Mesenchymal stem cell (in vitro differentiated cells and primary cell): ENCODE data around the gene DYNC1H1.

Source experiments
- DNase-seq: peaks from one replicate; pipeline ENCODE4 v3.0.0-alpha.2; 2013
- H2AFZ ChIP-seq: one replicate; pipeline ENCODE4 v1.6.1; 2013; ENCODE audit warnings: low read depth, mild to moderate bottlenecking, control low read depth, inconsistent platforms, low read length, moderate library complexity
- H2AK5ac ChIP-seq: 2 replicates; pipeline ENCODE4 v1.6.1; 2013; ENCODE audit warnings: low read length, moderate library complexity, mild to moderate bottlenecking, inconsistent platforms; ENCODE audit not compliant: severe bottlenecking
- H2BK120ac ChIP-seq: one replicate; pipeline ENCODE4 v1.6.1; 2013; ENCODE audit warnings: low read depth, mild to moderate bottlenecking, inconsistent platforms, low read length, moderate library complexity
- H2BK12ac ChIP-seq, 2 experiments: one replicate each; pipeline ENCODE4 v1.6.1; 2013; ENCODE audit warnings: inconsistent platforms in 2 of 2, low read length in 2 of 2, mild to moderate bottlenecking in 2 of 2, moderate library complexity in 2 of 2, control low read depth in 1 of 2
- H2BK15ac ChIP-seq: one replicate; pipeline ENCODE4 v1.6.1; 2013; ENCODE audit warnings: mild to moderate bottlenecking, low read depth, inconsistent platforms; ENCODE audit not compliant: poor library complexity, severe bottlenecking
- H2BK5ac ChIP-seq: 2 replicates; pipeline ENCODE4 v1.6.1; 2013; ENCODE audit warnings: low read depth, mild to moderate bottlenecking, low read length, control low read depth, inconsistent platforms; ENCODE audit not compliant: poor library complexity, severe bottlenecking
- H3K14ac ChIP-seq, 2 experiments: one replicate each; pipeline ENCODE4 v1.6.1; 2013; ENCODE audit warnings: inconsistent platforms in 2 of 2, low read length in 2 of 2, control low read depth in 1 of 2, mild to moderate bottlenecking in 1 of 2, moderate library complexity in 1 of 2
- H3K18ac ChIP-seq, 2 experiments: one replicate each; pipeline ENCODE4 v1.6.1; 2013; ENCODE audit warnings: inconsistent platforms in 2 of 2, low read length in 2 of 2, control low read depth in 1 of 2, low read depth in 1 of 2, mild to moderate bottlenecking in 1 of 2
- H3K23ac ChIP-seq, 2 experiments: one replicate each; pipeline ENCODE4 v1.6.1; 2013; ENCODE audit warnings: inconsistent platforms in 2 of 2, low read length in 2 of 2, mild to moderate bottlenecking in 2 of 2, moderate library complexity in 2 of 2, control low read depth in 1 of 2
- H3K27ac ChIP-seq: 2 replicates; pipeline ENCODE4 v1.5.1; 2013; ENCODE audit warnings: mild to moderate bottlenecking, moderate library complexity, low read length, control low read depth, inconsistent platforms; ENCODE audit not compliant: poor library complexity, severe bottlenecking
- H3K27me3 ChIP-seq, 2 experiments: 2 replicates each; pipeline versions ENCODE4 v1.6.1 to v1.7.0; 2013; ENCODE audit warnings: low read length in 2 of 2, mild to moderate bottlenecking in 2 of 2, moderate library complexity in 2 of 2, control low read depth in 1 of 2, inconsistent platforms in 1 of 2; ENCODE audit not compliant: control insufficient read depth in 1 of 2, insufficient read depth in 1 of 2
- H3K36me3 ChIP-seq, 2 experiments: 2 replicates each; pipeline versions ENCODE4 v1.6.1 to v1.7.0; 2013; ENCODE audit warnings: low read length in 2 of 2, control low read depth in 1 of 2, inconsistent platforms in 1 of 2, low read depth in 1 of 2, mild to moderate bottlenecking in 1 of 2; ENCODE audit not compliant: insufficient read depth in 2 of 2, control insufficient read depth in 1 of 2
- H3K4ac ChIP-seq, 2 experiments: one replicate each; pipeline ENCODE4 v1.6.1; 2013; ENCODE audit warnings: inconsistent platforms in 2 of 2, low read length in 2 of 2, mild to moderate bottlenecking in 2 of 2, moderate library complexity in 2 of 2, control low read depth in 1 of 2, low read depth in 1 of 2
- H3K4me1 ChIP-seq: 2 replicates; pipeline ENCODE4 v1.6.1; 2013; ENCODE audit warnings: low read depth, low read length, control low read depth; ENCODE audit not compliant: control insufficient read depth, insufficient read depth
- H3K4me2 ChIP-seq: 2 replicates; pipeline ENCODE4 v1.6.1; 2013; ENCODE audit warnings: low read length, mild to moderate bottlenecking, inconsistent platforms; ENCODE audit not compliant: poor library complexity, severe bottlenecking
- H3K4me3 ChIP-seq, 2 experiments: 2 replicates each; pipeline versions ENCODE4 v1.5.1 to v1.7.0; 2013; ENCODE audit warnings: low read length in 2 of 2, mild to moderate bottlenecking in 2 of 2, control low read depth in 1 of 2, low read depth in 1 of 2; ENCODE audit not compliant: insufficient read depth in 1 of 2
- H3K79me1 ChIP-seq: replicated peaks from 2 replicates; pipeline ENCODE4 v1.6.1; 2013; ENCODE audit warnings: mild to moderate bottlenecking, control low read depth, low read length, inconsistent platforms; ENCODE audit not compliant: poor library complexity, severe bottlenecking
- H3K9ac ChIP-seq: 2 replicates; pipeline ENCODE4 v1.7.0; 2013; ENCODE audit warnings: mild to moderate bottlenecking, low read length, moderate library complexity
- H3K9me3 ChIP-seq: 2 replicates; pipeline ENCODE4 v1.7.0; 2013; ENCODE audit warnings: mild to moderate bottlenecking, low read length; ENCODE audit not compliant: control insufficient read depth
- H4K8ac ChIP-seq: one replicate; pipeline ENCODE4 v1.6.1; 2013; ENCODE audit warnings: inconsistent platforms, mild to moderate bottlenecking, low read length, moderate library complexity
- H4K91ac ChIP-seq: one replicate; pipeline ENCODE4 v1.6.1; 2013; ENCODE audit warnings: mild to moderate bottlenecking, low read length, inconsistent platforms
- WGBS: methylation state at CpG from one replicate; pipeline ENCODE4 v1.1.7; 2013; ENCODE audit warnings: mixed read lengths; 5-methylcytosine and 5-hydroxymethylcytosine counted together

DYNC1H1 gene

DNA sequence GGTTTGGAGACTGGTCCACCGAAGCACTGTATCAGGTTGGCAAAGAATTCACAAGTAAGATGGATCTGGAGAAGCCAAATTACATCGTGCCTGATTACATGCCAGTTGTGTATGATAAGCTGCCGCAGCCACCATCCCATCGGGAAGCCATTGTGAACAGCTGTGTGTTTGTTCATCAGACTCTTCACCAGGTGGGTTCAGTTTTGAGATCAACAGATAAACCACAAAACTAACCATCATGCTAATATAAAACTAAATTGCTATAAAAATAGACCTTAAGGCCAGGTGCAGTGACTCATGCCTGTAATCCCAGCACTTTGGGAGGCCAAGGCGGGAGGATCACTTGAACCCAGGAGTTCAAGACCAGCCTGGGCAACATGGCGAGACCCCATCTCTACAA lies 63.6 kb downstream of the DYNC1H1 start:
- H2BK5ac ChIP-seq: no peak overlapping the region
- H2BK120ac ChIP-seq: no peak overlapping the region
- H2BK12ac ChIP-seq: no peak overlapping the region
- no peak for DNase-seq
- peaks cover 12% of the 10 kb centered on the region for H3K4me1 ChIP-seq
- H3K36me3 ChIP-seq: peaks cover 68 to 96% of the 10 kb centered on the region in 2 experiments
- H3K18ac ChIP-seq: no peak overlapping the region
- H2BK15ac ChIP-seq: no peak overlapping the region
- peaks cover 22% of the 10 kb centered on the region for H3K79me1 ChIP-seq
- H2AFZ ChIP-seq: no peak overlapping the region
- H3K4me3 ChIP-seq: no peak overlapping the region
- no peak overlapping the region for H2AK5ac ChIP-seq
- no peak overlapping the region for H3K4ac ChIP-seq
- H3K9ac ChIP-seq: no peak overlapping the region
- H3K14ac ChIP-seq: no peak overlapping the region
- no peak overlapping the region for H4K91ac ChIP-seq
- 94% methylated on average over 5 of the region's 6 CpGs for WGBS
- no peak overlapping the region for H4K8ac ChIP-seq
- H3K9me3 ChIP-seq: no peaks in the 10 kb centered on the region
- no peak overlapping the region for H3K4me2 ChIP-seq
- H3K23ac ChIP-seq: no peak overlapping the region
- peak overlapping the region; percentile 8 for H3K27ac ChIP-seq
- H3K27me3 ChIP-seq: no peaks in the 10 kb centered on the region

DNA sequence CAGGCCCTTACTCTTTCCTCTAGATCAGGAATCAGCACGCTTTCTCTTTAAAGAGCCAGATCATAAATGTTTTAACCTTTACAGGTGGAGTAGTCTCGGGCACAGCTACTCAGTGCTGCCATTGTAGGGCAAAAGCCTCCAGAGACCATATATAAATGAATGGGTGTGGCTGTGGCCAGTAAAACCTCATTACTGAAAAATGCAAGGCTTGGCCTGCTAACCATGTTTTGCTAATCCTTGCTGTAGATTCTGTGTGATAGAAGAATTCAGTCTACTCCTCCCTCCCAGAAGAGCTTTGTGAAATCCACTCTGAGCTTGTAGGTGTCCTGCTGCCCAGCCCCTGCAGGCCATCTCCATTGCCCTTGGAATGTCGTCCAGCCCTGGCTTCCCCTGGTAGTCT lies 64.4 kb downstream of the DYNC1H1 start:
- Histone ChIP-seq H4K8ac (no peak overlapping the region), H3K9me3 (no peaks in the 10 kb centered on the region), H3K4me2 (no peak overlapping the region), H3K4me1 (peaks cover 12% of the 10 kb centered on the region), H3K14ac (no peak overlapping the region), H3K4ac (no peak overlapping the region), H3K4me3 (no peak overlapping the region), H2AFZ (no peak overlapping the region), H3K27ac (peak overlapping the region; percentile 90), H3K36me3 (peaks cover 68 to 96% of the 10 kb centered on the region in 2 experiments), H3K23ac (peak overlapping the region in 1 of 2 experiments; percentile 41), H3K9ac (peak overlapping the region; percentile 67), H3K79me1 (peaks cover 23% of the 10 kb centered on the region), H2BK15ac (no peak overlapping the region), H3K18ac (no peak overlapping the region), H2BK120ac (no peak overlapping the region), H3K27me3 (no peaks in the 10 kb centered on the region), H4K91ac (no peak overlapping the region), H2BK12ac (no peak overlapping the region), H2AK5ac (peak overlapping the region; percentile 94), H2BK5ac (no peak overlapping the region)
- 84% methylated on average over 2 of the region's 3 CpGs for WGBS
- DNase-seq: peak; percentile 48

DNA sequence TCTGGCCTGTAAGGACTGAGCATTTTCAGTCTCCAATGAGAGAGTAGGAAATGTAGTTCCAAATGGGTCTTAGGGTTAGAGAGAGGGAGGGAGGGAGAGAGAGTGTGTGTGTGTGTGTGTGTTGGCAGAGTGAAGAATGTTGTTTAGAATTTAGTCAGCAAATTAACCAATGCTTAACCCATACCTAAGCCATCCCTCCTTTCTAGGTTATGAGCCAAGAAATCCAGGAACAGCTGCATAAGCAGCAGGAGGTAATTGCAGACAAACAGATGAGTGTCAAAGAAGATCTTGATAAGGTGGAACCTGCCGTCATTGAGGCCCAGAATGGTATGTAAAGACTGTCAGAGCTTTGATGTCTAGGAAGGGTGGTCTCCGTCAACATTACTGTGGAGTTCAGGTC lies 65.6 kb downstream of the DYNC1H1 start:
- no peak overlapping the region for H3K4me2 ChIP-seq

DNA sequence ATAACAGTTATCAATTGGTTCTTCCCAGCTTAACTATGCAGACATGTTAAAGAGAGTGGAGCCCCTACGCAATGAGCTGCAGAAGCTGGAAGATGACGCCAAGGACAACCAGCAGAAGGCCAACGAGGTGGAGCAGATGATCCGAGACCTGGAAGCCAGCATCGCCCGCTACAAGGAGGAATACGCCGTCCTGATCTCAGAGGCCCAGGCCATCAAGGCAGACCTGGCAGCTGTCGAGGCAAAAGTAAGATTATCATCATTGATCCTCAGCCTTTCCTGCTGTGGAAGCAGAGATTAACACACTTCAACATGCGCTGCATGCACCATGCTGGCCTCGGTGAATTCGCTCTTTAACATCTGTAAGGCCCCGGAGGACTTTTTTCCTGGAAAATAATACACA lies 68.9 kb downstream of the DYNC1H1 start:
- H2AK5ac ChIP-seq: no peak overlapping the region
- H2BK5ac ChIP-seq: no peak overlapping the region
- no peak overlapping the region for H4K91ac ChIP-seq
- no peak overlapping the region for H3K4ac ChIP-seq
- H2AFZ ChIP-seq: no peak overlapping the region
- H3K9me3 ChIP-seq: no peaks in the 10 kb centered on the region
- no peak overlapping the region for H3K23ac ChIP-seq
- H3K27ac ChIP-seq: no peak overlapping the region
- no peak overlapping the region for H3K18ac ChIP-seq
- 98% methylated on average over 9 of the region's 13 CpGs for WGBS
- H3K27me3 ChIP-seq: no peaks in the 10 kb centered on the region
- H2BK120ac ChIP-seq: no peak overlapping the region
- H3K4me1 ChIP-seq: peaks cover 9% of the 10 kb centered on the region
- no peak overlapping the region for H3K4me2 ChIP-seq
- H3K9ac ChIP-seq: no peak overlapping the region
- H2BK15ac ChIP-seq: no peak overlapping the region
- H2BK12ac ChIP-seq: no peak overlapping the region
- no peak for DNase-seq
- peaks cover 68 to 97% of the 10 kb centered on the region in 2 experiments for H3K36me3 ChIP-seq
- H3K14ac ChIP-seq: no peak overlapping the region
- peaks cover 29% of the 10 kb centered on the region for H3K79me1 ChIP-seq
- no peak overlapping the region for H3K4me3 ChIP-seq
- H4K8ac ChIP-seq: no peak overlapping the region

More for the DNA sequence above, 65.6 kb downstream of the DYNC1H1 start:
- peaks cover 24% of the 10 kb centered on the region for H3K79me1 ChIP-seq
- H2BK5ac ChIP-seq: no peak overlapping the region
- no peak overlapping the region for H2BK15ac ChIP-seq
- H2BK12ac ChIP-seq: no peak overlapping the region
- H3K36me3 ChIP-seq: peaks cover 68 to 96% of the 10 kb centered on the region in 2 experiments
- H3K27ac ChIP-seq: peak overlapping the region; percentile 90
- peak; percentile 29 for DNase-seq
- no peaks in the 10 kb centered on the region for H3K27me3 ChIP-seq
- no peak overlapping the region for H3K23ac ChIP-seq
- no peak overlapping the region for H4K91ac ChIP-seq
- H4K8ac ChIP-seq: no peak overlapping the region
- H3K14ac ChIP-seq: no peak overlapping the region
- 88% methylated on average over 2 of the region's 2 CpGs for WGBS
- H2AFZ ChIP-seq: no peak overlapping the region
- H2AK5ac ChIP-seq: no peak overlapping the region
- H3K4me1 ChIP-seq: peaks cover 12% of the 10 kb centered on the region
- no peak overlapping the region for H3K4ac ChIP-seq
- no peak overlapping the region for H2BK120ac ChIP-seq
- H3K9me3 ChIP-seq: no peaks in the 10 kb centered on the region
- peak overlapping the region; percentile 67 for H3K9ac ChIP-seq
- H3K4me3 ChIP-seq: no peak overlapping the region
- H3K18ac ChIP-seq: no peak overlapping the region
